ENCODE data around the gene MYH11. TPM values are rescaled to one million over a fixed set of nuclear protein-coding genes. Genes with fewer than 3 reads are reported as not detected.
A peak's percentile ranks its signal among the peaks of the same experiment; 100 is the strongest.

The MYH11 gene
- total RNA-seq, 1 experiment from 2014 or later, result not detected

- ChIA-PET CTCF (no interaction called here), POLR2A (no interaction called here)
- no peaks in the 10 kb centered on the region for H3K27me3 Mint-ChIP-seq (ENCODE audit: insufficient read depth, unreplicated experiment)
- Histone ChIP-seq H3K9me3 (no peaks in the 10 kb centered on the region), H3K4me1 (no peaks in the 10 kb centered on the region), H3K36me3 (ENCODE audit: control insufficient read depth, insufficient read depth, low read length) (peaks cover 3% of the 10 kb centered on the region), H3K4me3 (ENCODE audit: low read depth, low read length) (no peak overlapping the region), H3K27me3 (replicated peaks; ENCODE audit: control insufficient read depth, insufficient read depth, low read length) (no peaks in the 10 kb centered on the region)
- no peak for DNase-seq
- intact Hi-C loops (cut with micrococcal nuclease; ENCODE audit: unreplicated experiment), result no loop called here
- no peaks in the 10 kb centered on the region for H3K4me1 Mint-ChIP-seq (ENCODE audit: low read depth, unreplicated experiment)
- H3K9me3 Mint-ChIP-seq (ENCODE audit: unreplicated experiment), result no peaks in the 10 kb centered on the region
- H3K36me3 Mint-ChIP-seq (ENCODE audit: insufficient read depth, unreplicated experiment), result peaks cover 68% of the 10 kb centered on the region
- no peak overlapping the region for H3K27ac Mint-ChIP-seq (ENCODE audit: unreplicated experiment)
- no peak overlapping the region for H3K4me3 Mint-ChIP-seq (ENCODE audit: unreplicated experiment)
- no TSS peak for BruUV-seq (replicated peaks)
- no peak for TF ChIP-seq CTCF (IDR thresholded peaks at IDR 0.05; ENCODE audit: insufficient read depth in 1 of 2, low read depth in 1 of 2, low read length in 1 of 2, severe bottlenecking in 1 of 2, unreplicated experiment in 1 of 2)
Measured at GRCh38 chr16:15667091-15667742, 189.6 kb downstream of the MYH11 start.

- intact Hi-C loops (cut with micrococcal nuclease; ENCODE audit: unreplicated experiment), result no loop called here
- no peak for TF ChIP-seq CTCF (IDR thresholded peaks at IDR 0.05; ENCODE audit: insufficient read depth in 1 of 2, low read depth in 1 of 2, low read length in 1 of 2, severe bottlenecking in 1 of 2, unreplicated experiment in 1 of 2)
- CTCF ChIA-PET, result no interaction called here
Measured at GRCh38 chr16:15665107-15665506, 191.7 kb downstream of the MYH11 start.

GRCh38 chr16:15660203-15660601, 196.6 kb downstream of the MYH11 start:
- H3K27ac Mint-ChIP-seq (ENCODE audit: unreplicated experiment), result peak overlapping the region; percentile 31
- no peaks in the 10 kb centered on the region for H3K27me3 ChIP-seq (replicated peaks; ENCODE audit: control insufficient read depth, insufficient read depth, low read length)
- no TSS peak for BruUV-seq (replicated peaks)
- H3K4me3 Mint-ChIP-seq (ENCODE audit: unreplicated experiment), result no peak overlapping the region
- ChIA-PET POLR2A (interaction anchor here (1.1 kb wide), 1 partner anchor 18 kb away, joined by 3 read pairs; the partner anchor contains the start of gene MARF1), CTCF (no interaction called here)
- DNase-seq, result no peak
- H3K4me3 ChIP-seq (ENCODE audit: low read depth, low read length), result no peak overlapping the region
- no peaks in the 10 kb centered on the region for H3K4me1 ChIP-seq
- no peaks in the 10 kb centered on the region for H3K9me3 ChIP-seq
- intact Hi-C loops (cut with micrococcal nuclease; ENCODE audit: unreplicated experiment), result no loop called here
- H3K36me3 ChIP-seq (ENCODE audit: control insufficient read depth, insufficient read depth, low read length), result no peaks in the 10 kb centered on the region
- no peaks in the 10 kb centered on the region for H3K9me3 Mint-ChIP-seq (ENCODE audit: unreplicated experiment)
- H3K36me3 Mint-ChIP-seq (ENCODE audit: insufficient read depth, unreplicated experiment), result peaks cover 43% of the 10 kb centered on the region
- peaks cover 7% of the 10 kb centered on the region for H3K4me1 Mint-ChIP-seq (ENCODE audit: low read depth, unreplicated experiment)
- TF ChIP-seq CTCF (IDR thresholded peaks at IDR 0.05; ENCODE audit: insufficient read depth in 1 of 2, low read depth in 1 of 2, low read length in 1 of 2, severe bottlenecking in 1 of 2, unreplicated experiment in 1 of 2), result no peak
- no peaks in the 10 kb centered on the region for H3K27me3 Mint-ChIP-seq (ENCODE audit: insufficient read depth, unreplicated experiment)

More at GRCh38 chr16:15665107-15665506, 191.7 kb downstream of the MYH11 start:
- Mint-ChIP-seq H3K4me3 (ENCODE audit: unreplicated experiment) (no peak overlapping the region), H3K9me3 (ENCODE audit: unreplicated experiment) (no peaks in the 10 kb centered on the region), H3K27ac (ENCODE audit: unreplicated experiment) (no peak overlapping the region), H3K4me1 (ENCODE audit: low read depth, unreplicated experiment) (peaks cover 7% of the 10 kb centered on the region), H3K36me3 (ENCODE audit: insufficient read depth, unreplicated experiment) (peaks cover 69% of the 10 kb centered on the region), H3K27me3 (ENCODE audit: insufficient read depth, unreplicated experiment) (no peaks in the 10 kb centered on the region)
- POLR2A ChIA-PET, result no interaction called here
- Histone ChIP-seq H3K27me3 (replicated peaks; ENCODE audit: control insufficient read depth, insufficient read depth, low read length) (no peaks in the 10 kb centered on the region), H3K9me3 (no peaks in the 10 kb centered on the region), H3K4me3 (ENCODE audit: low read depth, low read length) (no peak overlapping the region), H3K36me3 (ENCODE audit: control insufficient read depth, insufficient read depth, low read length) (peaks cover 3% of the 10 kb centered on the region), H3K4me1 (no peaks in the 10 kb centered on the region)
- no TSS peak for BruUV-seq (replicated peaks)
- DNase-seq, result no peak

All from Caco-2 (cell line).